IPS DF 6.9 (cell line): ENCODE measurements around the gene CADM1.

Experiments
- DNase-seq: peaks from one replicate; pipeline ENCODE4 v3.0.0-alpha.2; 2013; ENCODE audit warnings: low read depth, low spot score
- H3K27ac ChIP-seq: one replicate; pipeline ENCODE4 v1.5.1; 2013; ENCODE audit warnings: low read length, control low read depth
- H3K27me3 ChIP-seq: 2 replicates; pipeline ENCODE4 v1.6.1; 2013; ENCODE audit warnings: mild to moderate bottlenecking, low read length; ENCODE audit not compliant: control insufficient read depth, insufficient read depth
- H3K36me3 ChIP-seq: 2 replicates; pipeline ENCODE4 v1.6.1; 2013; ENCODE audit warnings: low read length; ENCODE audit not compliant: control insufficient read depth, insufficient read depth
- H3K4me1 ChIP-seq: 2 replicates; pipeline ENCODE4 v1.6.1; 2013; ENCODE audit warnings: low read length; ENCODE audit not compliant: control insufficient read depth, insufficient read depth
- H3K4me3 ChIP-seq: 2 replicates; pipeline ENCODE4 v1.5.1; 2013; ENCODE audit warnings: mild to moderate bottlenecking, low read length
- H3K9me3 ChIP-seq: 2 replicates; pipeline ENCODE4 v1.6.1; 2013; ENCODE audit warnings: low read length, inconsistent platforms; ENCODE audit not compliant: control insufficient read depth, insufficient read depth
- WGBS: extraction: QIAGEN DNeasy Blood & Tissue Kit; methylation state at CpG from one replicate; pipeline ENCODE4 v1.1.7; 2013; ENCODE audit warnings: mixed read lengths, missing lambda C conversion rate; ENCODE audit not compliant: insufficient read length, insufficient coverage; 5-methylcytosine and 5-hydroxymethylcytosine counted together

The CADM1 gene

DNA sequence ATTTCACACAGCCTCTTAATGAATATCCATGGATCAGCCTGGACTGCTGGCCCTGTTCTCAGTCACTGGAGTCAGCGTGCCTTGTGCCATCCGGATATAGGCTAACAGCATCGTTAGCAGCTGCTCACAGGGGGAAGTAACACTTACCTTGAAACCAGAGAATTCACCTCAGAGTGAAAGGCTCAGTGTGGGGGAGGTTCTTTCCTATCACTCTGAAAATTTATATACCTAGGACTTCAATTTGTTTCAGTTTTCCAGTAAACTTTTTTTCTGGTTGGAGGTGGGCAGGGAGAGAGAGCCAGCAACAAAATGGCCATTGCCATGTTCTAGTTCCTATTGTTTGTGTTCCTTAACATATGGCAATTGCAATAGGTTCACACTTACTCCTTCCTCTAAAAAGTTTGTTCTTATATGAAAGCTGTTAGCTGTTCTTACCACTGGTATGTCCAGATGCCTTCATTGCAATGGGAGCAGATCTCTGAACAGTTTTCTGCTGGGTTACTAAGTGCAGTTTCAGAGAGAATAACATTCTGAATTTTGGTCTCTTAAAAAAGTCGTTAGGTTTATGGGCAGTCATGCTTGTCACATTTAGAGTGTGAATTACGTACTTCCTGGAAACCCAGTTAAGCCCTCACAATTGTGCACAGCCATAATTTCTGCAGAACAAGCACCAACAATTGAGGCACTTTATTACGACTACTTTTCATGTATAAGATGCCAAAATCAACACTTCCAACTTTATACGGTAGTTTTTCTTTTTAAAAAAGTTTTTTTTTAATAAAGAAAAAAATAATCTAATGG, 247.6 kb downstream of the CADM1 start:
- Histone ChIP-seq H3K9me3 (no peaks in the 10 kb centered on the region), H3K36me3 (no peaks in the 10 kb centered on the region; the same call in 1 of the 2 replicates), H3K4me3 (no peak overlapping the region), H3K27ac (no peak overlapping the region), H3K4me1 (0 out of 2 replicates have a peak, but pooled peaks cover 3% of the 10 kb centered on the region), H3K27me3 (no peaks in the 10 kb centered on the region; the same call in 1 of the 2 replicates)
- no peak for DNase-seq
- no CpG with 5 or more reads among the region's 7 CpGs for WGBS

- Histone ChIP-seq H3K9me3 (no peaks in the 10 kb centered on the region), H3K36me3 (no peaks in the 10 kb centered on the region; the same call in 1 of the 2 replicates), H3K27me3 (no peaks in the 10 kb centered on the region), H3K27ac (no peak overlapping the region), H3K4me3 (no peak overlapping the region), H3K4me1 (0 out of 2 replicates have a peak, but pooled peaks cover 3% of the 10 kb centered on the region)
- no peak for DNase-seq
- WGBS: no CpG with 5 or more reads among the region's 9 CpGs
Measured at GRCh38 chr11:115255006-115255762, 249.0 kb downstream of the CADM1 start.

- Histone ChIP-seq H3K36me3 (no peaks in the 10 kb centered on the region; the same call in 1 of the 2 replicates), H3K27ac (no peak overlapping the region), H3K27me3 (no peaks in the 10 kb centered on the region), H3K9me3 (no peaks in the 10 kb centered on the region), H3K4me3 (no peak overlapping the region), H3K4me1 (no peaks in the 10 kb centered on the region)
- DNase-seq: no peak
- no CpG with 5 or more reads among the region's 4 CpGs for WGBS
Measured at GRCh38 chr11:115251126-115251525, 253.1 kb downstream of the CADM1 start.

- no peaks in the 10 kb centered on the region for H3K36me3 ChIP-seq
- WGBS: no CpG with 5 or more reads among the region's 4 CpGs
- H3K4me3 ChIP-seq: no peak overlapping the region
- no peaks in the 10 kb centered on the region for H3K27me3 ChIP-seq
- no peak for DNase-seq
- H3K4me1 ChIP-seq: no peaks in the 10 kb centered on the region
- H3K27ac ChIP-seq: no peak overlapping the region
- no peaks in the 10 kb centered on the region for H3K9me3 ChIP-seq
Measured at GRCh38 chr11:115249061-115249578, 255.1 kb downstream of the CADM1 start.

DNA sequence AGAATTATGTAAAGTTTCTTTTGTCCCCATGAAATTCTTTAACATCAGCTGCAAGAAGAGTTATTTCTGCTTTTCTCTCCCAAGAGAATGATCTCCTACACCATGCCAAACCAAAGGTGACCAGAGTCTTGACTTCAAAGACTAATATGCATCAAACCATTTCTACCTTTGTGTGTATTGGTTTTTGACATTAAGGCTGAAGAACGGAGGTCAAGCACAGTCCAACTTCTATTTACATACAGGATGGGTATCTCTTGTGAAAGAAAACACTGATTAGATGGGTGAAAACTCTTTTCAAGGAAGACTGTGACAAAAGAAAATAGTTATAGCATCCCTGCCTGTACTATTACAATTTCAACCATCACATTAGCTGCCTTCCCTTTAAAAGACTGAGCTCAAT, 256.3 kb downstream of the CADM1 start:
- DNase-seq: no peak
- H3K9me3 ChIP-seq: no peaks in the 10 kb centered on the region
- WGBS: no CpG with 5 or more reads among the region's 1 CpG
- H3K27me3 ChIP-seq: no peaks in the 10 kb centered on the region
- no peak overlapping the region for H3K27ac ChIP-seq
- H3K4me3 ChIP-seq: no peak overlapping the region
- no peaks in the 10 kb centered on the region for H3K4me1 ChIP-seq
- no peaks in the 10 kb centered on the region for H3K36me3 ChIP-seq

DNA sequence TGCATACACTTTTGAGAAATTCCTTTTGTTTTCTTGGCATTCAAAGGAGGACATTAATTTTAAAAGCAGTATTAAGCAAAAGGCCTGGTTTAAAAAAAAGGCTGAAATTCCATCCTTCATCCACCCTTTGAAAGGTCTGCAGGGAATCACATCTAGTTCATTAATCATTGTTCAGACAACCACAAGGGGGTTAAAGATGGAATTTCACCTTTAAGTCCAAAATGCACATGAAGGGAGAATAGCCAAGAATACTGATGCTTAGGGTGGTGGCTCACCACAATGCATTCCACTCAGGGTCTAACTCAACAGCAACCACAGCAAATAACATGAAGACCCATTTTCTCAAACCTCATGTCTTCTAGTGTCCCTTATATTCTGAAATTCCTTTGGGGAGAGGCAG, 256.9 kb downstream of the CADM1 start:
- no peak for DNase-seq
- Histone ChIP-seq H3K36me3 (no peaks in the 10 kb centered on the region), H3K4me3 (no peak overlapping the region), H3K27ac (no peak overlapping the region), H3K4me1 (no peaks in the 10 kb centered on the region), H3K9me3 (no peaks in the 10 kb centered on the region), H3K27me3 (no peaks in the 10 kb centered on the region)

GRCh38 chr11:115244758-115245157, 259.5 kb downstream of the CADM1 start:
- H3K4me1 ChIP-seq: no peaks in the 10 kb centered on the region
- no peak overlapping the region for H3K27ac ChIP-seq
- WGBS: no CpG with 5 or more reads among the region's 7 CpGs
- H3K36me3 ChIP-seq: no peaks in the 10 kb centered on the region
- no peaks in the 10 kb centered on the region for H3K9me3 ChIP-seq
- H3K27me3 ChIP-seq: no peaks in the 10 kb centered on the region
- DNase-seq: no peak
- H3K4me3 ChIP-seq: no peak overlapping the region

GRCh38 chr11:115244296-115244695, 259.9 kb downstream of the CADM1 start:
- Histone ChIP-seq H3K4me1 (no peaks in the 10 kb centered on the region), H3K27me3 (no peaks in the 10 kb centered on the region), H3K36me3 (no peaks in the 10 kb centered on the region), H3K9me3 (no peaks in the 10 kb centered on the region), H3K4me3 (no peak overlapping the region), H3K27ac (no peak overlapping the region)
- DNase-seq: no peak
- no CpG with 5 or more reads among the region's 5 CpGs for WGBS

GRCh38 chr11:115242982-115243381, 261.2 kb downstream of the CADM1 start:
- WGBS: no CpG with 5 or more reads among the region's 1 CpG
- H3K27ac ChIP-seq: no peak overlapping the region

DNA sequence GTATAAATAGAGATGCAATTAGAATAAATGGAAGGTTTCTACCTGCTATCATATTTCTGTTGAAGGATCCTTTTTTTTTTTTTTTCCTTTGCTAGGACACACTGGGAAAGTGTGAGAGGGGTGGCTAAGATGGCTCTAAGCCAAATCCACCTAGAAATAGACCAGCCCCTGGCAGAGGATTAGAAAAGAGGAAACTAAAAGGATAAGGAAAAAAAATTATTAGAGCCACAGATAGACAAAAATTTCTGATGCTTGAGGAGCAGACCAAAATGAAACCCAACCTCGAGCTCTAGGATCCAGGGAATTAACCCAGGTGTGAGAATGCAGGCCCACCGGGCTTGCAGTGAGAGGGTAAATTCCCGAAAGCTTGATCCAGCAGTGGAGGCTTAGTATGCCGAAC, 262.3 kb downstream of the CADM1 start:
- DNase-seq: no peak
- H3K27me3 ChIP-seq: no peaks in the 10 kb centered on the region
- no peaks in the 10 kb centered on the region for H3K4me1 ChIP-seq
- H3K36me3 ChIP-seq: no peaks in the 10 kb centered on the region
- H3K27ac ChIP-seq: no peak overlapping the region
- no peak overlapping the region for H3K4me3 ChIP-seq
- H3K9me3 ChIP-seq: no peaks in the 10 kb centered on the region
- no CpG with 5 or more reads among the region's 4 CpGs for WGBS

More at GRCh38 chr11:115242982-115243381, 261.2 kb downstream of the CADM1 start:
- H3K4me3 ChIP-seq: no peak overlapping the region
- DNase-seq: no peak
- no peaks in the 10 kb centered on the region for H3K27me3 ChIP-seq
- no peaks in the 10 kb centered on the region for H3K9me3 ChIP-seq
- H3K36me3 ChIP-seq: no peaks in the 10 kb centered on the region
- H3K4me1 ChIP-seq: no peaks in the 10 kb centered on the region
